ENCODE measurements around the gene NMUR1.

Gene NMUR1

GRCh38 chr2:231554748-231555545, 24.7 kb upstream of the NMUR1 start:
- Histone ChIP-seq H3K4me1 (peaks cover 0 to 8% (median 3%) of the 10 kb centered on the region in 4 donors), H3K4me3 (peak overlapping the region; percentile 21 to 48), H3K9me3 (peaks cover 0 to 13% (median 5%) of the 10 kb centered on the region in 3 donors), H3K27ac (peak overlapping the region; percentile 69 to 76), H3K36me3 (no peaks in the 10 kb centered on the region), H3K27me3 (no peaks in the 10 kb centered on the region)
- intact Hi-C loops (cut with DNase I; ENCODE audit: low total_unique reads) = loop anchor here (5.0 kb wide), 1 partner anchor 33 kb away; no protein-coding TSS in a partner anchor
- DNase-seq = peak; percentile 62 to 77
- TF ChIP-seq, protein P1, sequence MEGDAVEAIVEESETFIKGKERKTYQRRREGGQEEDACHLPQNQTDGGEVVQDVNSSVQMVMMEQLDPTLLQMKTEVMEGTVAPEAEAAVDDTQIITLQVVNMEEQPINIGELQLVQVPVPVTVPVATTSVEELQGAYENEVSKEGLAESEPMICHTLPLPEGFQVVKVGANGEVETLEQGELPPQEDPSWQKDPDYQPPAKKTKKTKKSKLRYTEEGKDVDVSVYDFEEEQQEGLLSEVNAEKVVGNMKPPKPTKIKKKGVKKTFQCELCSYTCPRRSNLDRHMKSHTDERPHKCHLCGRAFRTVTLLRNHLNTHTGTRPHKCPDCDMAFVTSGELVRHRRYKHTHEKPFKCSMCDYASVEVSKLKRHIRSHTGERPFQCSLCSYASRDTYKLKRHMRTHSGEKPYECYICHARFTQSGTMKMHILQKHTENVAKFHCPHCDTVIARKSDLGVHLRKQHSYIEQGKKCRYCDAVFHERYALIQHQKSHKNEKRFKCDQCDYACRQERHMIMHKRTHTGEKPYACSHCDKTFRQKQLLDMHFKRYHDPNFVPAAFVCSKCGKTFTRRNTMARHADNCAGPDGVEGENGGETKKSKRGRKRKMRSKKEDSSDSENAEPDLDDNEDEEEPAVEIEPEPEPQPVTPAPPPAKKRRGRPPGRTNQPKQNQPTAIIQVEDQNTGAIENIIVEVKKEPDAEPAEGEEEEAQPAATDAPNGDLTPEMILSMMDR (IDR thresholded peaks at IDR 0.05) = no peak

- H3K9me3 ChIP-seq = peaks cover 0 to 13% (median 5%) of the 10 kb centered on the region in 3 donors
- peaks cover 0 to 8% (median 3%) of the 10 kb centered on the region in 4 donors for H3K4me1 ChIP-seq
- no peaks in the 10 kb centered on the region for H3K27me3 ChIP-seq
- H3K27ac ChIP-seq = peak overlapping the region; percentile 69 to 76
- TF ChIP-seq, protein P1 (IDR thresholded peaks at IDR 0.05) = no peak
- H3K4me3 ChIP-seq = peak overlapping the region; percentile 21 to 48
- no peaks in the 10 kb centered on the region for H3K36me3 ChIP-seq
- intact Hi-C loops (cut with DNase I; ENCODE audit: low total_unique reads) = no loop called here
- no peak for DNase-seq
These were observed 24.1 kb upstream of the NMUR1 start for GRCh38 chr2:231554327-231554726.

DNA sequence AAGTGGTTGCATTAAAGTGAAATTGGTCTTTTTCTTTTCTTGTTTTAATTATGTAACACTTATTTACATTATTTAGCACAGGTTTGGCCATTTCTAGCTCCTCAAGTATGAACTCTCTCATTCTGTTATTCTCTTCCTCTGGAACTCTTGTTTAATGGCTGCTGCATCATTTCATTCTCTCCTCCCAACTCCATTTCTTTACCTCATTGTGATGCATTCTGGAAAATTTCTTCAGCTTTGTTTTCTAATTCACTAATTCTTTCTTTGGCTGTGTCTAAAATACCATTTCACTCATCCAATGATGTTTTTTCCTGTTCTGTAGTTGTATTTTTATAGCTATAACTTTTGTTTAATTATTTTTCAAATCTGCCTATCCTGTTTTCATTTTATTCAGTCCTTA, 22.5 kb upstream of the NMUR1 start:
- TF ChIP-seq, protein P1 (IDR thresholded peaks at IDR 0.05) = no peak
- H3K36me3 ChIP-seq = no peaks in the 10 kb centered on the region
- peaks cover 0 to 8% (median 3%) of the 10 kb centered on the region in 4 donors for H3K4me1 ChIP-seq
- no peak for DNase-seq
- intact Hi-C loops (cut with DNase I; ENCODE audit: low total_unique reads) = no loop called here
- H3K27me3 ChIP-seq = no peaks in the 10 kb centered on the region
- no peak overlapping the region for H3K4me3 ChIP-seq
- H3K27ac ChIP-seq = no peak overlapping the region
- H3K9me3 ChIP-seq = peaks cover 0 to 13% (median 5%) of the 10 kb centered on the region in 3 donors

DNA sequence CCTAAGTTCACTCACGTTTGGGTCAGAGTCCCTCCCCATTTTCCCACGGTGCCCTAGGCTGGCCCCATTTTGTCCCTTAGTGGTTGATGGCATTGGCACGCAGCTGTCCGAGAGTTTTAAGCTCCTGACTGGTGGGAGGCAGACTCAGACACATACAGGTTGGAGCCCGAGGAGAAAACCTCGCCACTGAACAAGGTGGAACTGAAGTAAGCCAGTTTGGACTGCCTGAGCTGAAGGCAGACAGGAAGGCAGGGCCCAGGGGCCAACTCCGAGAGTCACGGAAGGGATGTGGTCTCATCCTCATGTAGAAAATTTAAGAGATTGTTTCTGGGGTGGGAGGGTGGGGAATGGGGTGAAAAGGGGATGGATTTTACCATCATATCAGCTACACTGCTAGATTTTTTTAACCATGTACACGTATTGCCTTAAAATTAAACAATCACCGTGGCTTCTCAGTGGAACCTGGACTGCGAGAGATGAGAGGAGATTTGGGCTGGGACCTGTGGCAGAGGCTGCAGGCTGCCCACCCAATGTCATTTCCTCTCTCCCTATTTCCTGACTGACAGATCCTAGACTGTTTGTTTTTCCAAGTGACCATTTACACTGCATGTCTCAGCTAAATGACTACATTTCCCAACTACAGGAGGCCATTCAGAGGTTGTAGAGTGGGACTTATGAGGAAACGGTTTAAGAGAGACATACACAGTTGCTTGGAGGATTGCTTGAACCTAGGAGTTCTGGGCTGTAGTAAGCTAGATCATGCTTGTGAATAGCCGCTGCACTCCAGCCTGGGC, 19.4 kb upstream of the NMUR1 start:
- no peak overlapping the region for H3K4me3 ChIP-seq
- no peak overlapping the region for H3K27ac ChIP-seq
- no peaks in the 10 kb centered on the region for H3K36me3 ChIP-seq
- intact Hi-C loops (cut with DNase I; ENCODE audit: low total_unique reads) = no loop called here
- DNase-seq = no peak
- H3K27me3 ChIP-seq = no peaks in the 10 kb centered on the region
- TF ChIP-seq, protein P1 (IDR thresholded peaks at IDR 0.05) = no peak
- H3K9me3 ChIP-seq = peaks cover 0 to 13% (median 5%) of the 10 kb centered on the region in 3 donors
- H3K4me1 ChIP-seq = peaks cover 0 to 11% (median 7%) of the 10 kb centered on the region in 4 donors

- H3K27me3 ChIP-seq = no peaks in the 10 kb centered on the region
- DNase-seq = no peak
- H3K4me3 ChIP-seq = no peak overlapping the region
- H3K4me1 ChIP-seq = peaks cover 0 to 7% (median 4%) of the 10 kb centered on the region in 4 donors
- TF ChIP-seq, protein P1 (IDR thresholded peaks at IDR 0.05) = no peak
- H3K27ac ChIP-seq = no peak overlapping the region
- H3K9me3 ChIP-seq = peaks cover 0 to 13% (median 5%) of the 10 kb centered on the region in 3 donors
- intact Hi-C loops (cut with DNase I; ENCODE audit: low total_unique reads) = no loop called here
- H3K36me3 ChIP-seq = no peaks in the 10 kb centered on the region
These were observed 18.5 kb upstream of the NMUR1 start for GRCh38 chr2:231548752-231549151.

Data from tibial artery (tissue), 4 donors.